Esophagus squamous epithelium (tissue), 5 donors: ENCODE measurements around the gene SLN. TPM values are rescaled to one million over a fixed set of nuclear protein-coding genes. Genes with fewer than 3 reads are reported as not detected.

Experiments
- DNase-seq: peaks from one replicate; lab custom pipeline; 2025; lab: John Stamatoyannopoulos, UW
- H3K27ac ChIP-seq, 4 donors: fragments of 200-600 bp; sonication (generic); one replicate each; pipeline ENCODE4 v1.5.1; 2016 to 2019; ENCODE audit warnings: mild to moderate bottlenecking in 1 of 4
- H3K27me3 ChIP-seq, 4 donors: fragments of 200-600 bp; sonication (generic); 1 replicate in 3 of 4; 2 replicates in 1 of 4; pipeline versions ENCODE4 v1.5.1 to v1.6.0; 2017 to 2021; ENCODE audit warnings: antibody characterized with exemption in 1 of 4
- H3K36me3 ChIP-seq, 3 donors: fragments of 200-600 bp; sonication (generic); one replicate each; pipeline ENCODE4 v1.5.1; 2016 to 2019
- H3K4me1 ChIP-seq, 3 donors: fragments of 200-600 bp; sonication (generic); one replicate each; pipeline ENCODE4 v1.5.1; 2017 to 2019
- H3K4me3 ChIP-seq, 4 donors: fragments of 200-600 bp; sonication (generic); 1 replicate in 3 of 4; 2 replicates in 1 of 4; pipeline ENCODE4 v1.5.1; 2016 to 2019; ENCODE audit warnings: mild to moderate bottlenecking in 2 of 4, moderate library complexity in 1 of 4
- H3K9me3 ChIP-seq, 3 donors: fragments of 200-600 bp; sonication (generic); one replicate each; pipeline ENCODE4 v1.5.1; 2016 to 2019
- CTCF ChIP-seq, 6 experiments: fragments of 450-650 bp in 4 of 6; fragments of 200-600 bp in 2 of 6; sonication (generic) in 2 of 6; IDR thresholded peaks; one replicate each; pipeline ENCODE4 v1.5.1; 2016 to 2019; ENCODE audit warnings: antibody characterized with exemption in 6 of 6, mild to moderate bottlenecking in 4 of 6, moderate library complexity in 4 of 6
- POLR2A ChIP-seq, 4 donors: fragments of 450-650 bp; IDR thresholded peaks; one replicate each; pipeline ENCODE4 v1.6.1; 2017; ENCODE audit warnings: antibody characterized with exemption in 4 of 4, mild to moderate bottlenecking in 4 of 4, moderate library complexity in 3 of 4
- WGBS, 2 donors: methylation state at CpG; one replicate each; pipeline ENCODE4 v1.1.5; 2018; 5-methylcytosine and 5-hydroxymethylcytosine counted together
- intact Hi-C: fragments of 100-400 bp; cut with DNase I; formaldehyde crosslinking; loops from one replicate; pipeline ENCODE4 v1.15.0; 2022
- total RNA-seq, 4 donors: library from RNA; depleted of rRNA; stranded (reverse); fragments of >200 nt; gene quantifications; one replicate each; pipeline ENCODE4 v1.1.0, GENCODE V29; 2016
- donor health status: DM: yes; HTN: yes; CAD: no.

The SLN gene
- total RNA-seq, 4 donors from 2014 or later = not detected

DNA sequence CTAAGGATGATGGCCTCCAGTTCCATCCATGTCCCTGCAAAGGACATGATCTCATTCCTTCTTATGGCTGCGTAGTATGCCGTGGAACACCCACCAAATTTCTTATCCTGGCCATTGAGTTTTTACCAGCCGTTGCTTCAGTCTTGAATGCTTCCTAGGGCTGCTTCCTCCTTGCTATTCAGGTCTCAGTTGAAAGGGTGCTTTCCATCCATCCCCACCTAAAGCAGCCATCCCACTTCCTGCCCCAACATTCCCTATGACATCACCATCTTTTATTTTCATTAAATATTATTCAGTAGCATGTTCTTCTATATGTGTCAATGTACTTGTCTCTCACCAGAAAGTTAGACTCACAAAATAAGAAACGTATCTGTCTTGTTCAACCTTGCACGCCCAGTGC lies 40.7 kb upstream of the SLN start:
- H3K9me3 ChIP-seq = no peaks in the 10 kb centered on the region
- intact Hi-C loops = no loop called here
- H3K27me3 ChIP-seq = no peaks in the 10 kb centered on the region
- H3K27ac ChIP-seq = no peak overlapping the region
- TF ChIP-seq POLR2A (IDR thresholded peaks at IDR 0.05) (no peak), CTCF (IDR thresholded peaks at IDR 0.05) (no peak)
- WGBS, 2 donors = 50 to 66% methylated on average over 5 of the region's 5 CpGs
- H3K36me3 ChIP-seq = no peaks in the 10 kb centered on the region
- H3K4me1 ChIP-seq = no peaks in the 10 kb centered on the region
- DNase-seq = no peak
- H3K4me3 ChIP-seq = no peak overlapping the region

- TF ChIP-seq CTCF (IDR thresholded peaks at IDR 0.05) = no peak
- TF ChIP-seq POLR2A (IDR thresholded peaks at IDR 0.05) = no peak
- 75 to 86% methylated on average over 9 of the region's 9 CpGs for WGBS, 2 donors
- H3K36me3 ChIP-seq = no peaks in the 10 kb centered on the region
- intact Hi-C loops = no loop called here
- H3K27ac ChIP-seq = no peak overlapping the region
- H3K4me3 ChIP-seq = no peak overlapping the region
- no peaks in the 10 kb centered on the region for H3K9me3 ChIP-seq
- no peaks in the 10 kb centered on the region for H3K4me1 ChIP-seq
- no peaks in the 10 kb centered on the region for H3K27me3 ChIP-seq
- no peak for DNase-seq
Measured at GRCh38 chr11:107751082-107751481, 39.2 kb upstream of the SLN start.

DNA sequence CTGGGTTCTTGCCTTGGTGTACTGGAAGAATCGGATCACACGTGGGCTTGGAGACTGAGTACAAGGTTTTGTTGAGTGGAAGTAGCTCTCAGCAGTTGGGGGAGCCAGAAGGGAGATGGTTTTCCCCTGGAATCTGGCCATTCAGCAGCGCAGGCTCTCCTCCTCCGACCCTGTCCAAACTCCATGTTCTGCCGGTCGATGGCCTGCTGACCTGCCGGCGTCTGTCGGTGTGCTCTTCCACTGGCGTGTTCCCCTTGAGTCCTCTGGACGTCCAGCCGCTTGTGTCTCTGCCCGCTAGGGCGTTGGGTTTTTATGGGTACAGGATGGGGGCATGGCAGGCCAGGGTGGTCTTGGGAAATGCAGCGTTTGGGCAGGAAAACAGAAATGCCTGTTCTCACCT lies 38.5 kb upstream of the SLN start:
- WGBS, 2 donors = 77 to 81% methylated on average over 3 to 13 of the region's 15 CpGs
- no peaks in the 10 kb centered on the region for H3K9me3 ChIP-seq
- H3K27ac ChIP-seq = no peak overlapping the region
- no peaks in the 10 kb centered on the region for H3K4me1 ChIP-seq
- intact Hi-C loops = no loop called here
- H3K27me3 ChIP-seq = no peaks in the 10 kb centered on the region
- no peaks in the 10 kb centered on the region for H3K36me3 ChIP-seq
- no peak for DNase-seq
- no peak overlapping the region for H3K4me3 ChIP-seq
- no peak for TF ChIP-seq POLR2A (IDR thresholded peaks at IDR 0.05)
- TF ChIP-seq CTCF (IDR thresholded peaks at IDR 0.05) = no peak

DNA sequence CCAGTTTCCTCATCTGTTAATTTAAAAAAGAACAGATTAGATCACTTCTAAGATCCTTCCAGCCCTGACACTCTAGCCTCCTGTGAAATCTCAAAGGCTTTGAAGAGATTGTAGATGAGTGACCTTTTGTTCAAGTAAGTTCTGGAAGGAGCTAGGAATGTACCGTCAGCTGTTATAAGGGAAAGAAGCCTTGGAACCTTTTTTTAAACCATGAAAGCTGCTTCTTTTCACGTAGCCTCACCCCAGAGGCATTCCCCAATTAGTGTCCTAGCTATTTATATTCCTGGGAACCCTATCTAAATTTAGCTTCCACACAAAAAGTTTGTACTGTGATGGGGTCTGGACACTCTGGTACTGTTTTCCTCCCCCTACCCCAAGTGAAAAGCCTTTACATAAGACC lies 35.8 kb upstream of the SLN start:
- no peaks in the 10 kb centered on the region for H3K4me1 ChIP-seq
- H3K4me3 ChIP-seq = no peak overlapping the region
- H3K27me3 ChIP-seq = peaks cover 0 to 6% (median 0%) of the 10 kb centered on the region in 4 donors
- 34 to 39% methylated on average over 2 of the region's 2 CpGs for WGBS, 2 donors
- intact Hi-C loops = no loop called here
- no peaks in the 10 kb centered on the region for H3K36me3 ChIP-seq
- no peak overlapping the region for H3K27ac ChIP-seq
- no peak for TF ChIP-seq POLR2A (IDR thresholded peaks at IDR 0.05)
- no peak for TF ChIP-seq CTCF (IDR thresholded peaks at IDR 0.05)
- H3K9me3 ChIP-seq = no peaks in the 10 kb centered on the region
- DNase-seq = no peak

DNA sequence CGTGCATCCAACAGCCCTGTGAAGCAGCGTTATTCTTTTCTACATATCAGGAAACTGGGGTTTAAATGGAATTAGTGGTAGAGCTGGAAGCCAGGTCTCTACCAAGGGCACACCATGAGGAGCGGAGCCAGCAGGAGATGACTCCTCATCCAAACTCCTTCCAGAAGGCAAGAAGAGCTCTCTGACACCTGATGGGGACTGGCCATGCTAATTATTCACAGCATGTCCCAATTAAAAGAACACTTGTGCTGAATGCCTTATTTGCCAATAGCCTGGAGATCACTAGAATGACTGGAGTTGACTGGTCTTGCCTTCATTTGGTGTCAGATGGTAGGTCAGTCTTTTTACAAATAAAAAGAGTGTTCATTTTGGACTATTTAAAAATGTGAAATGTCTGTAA lies 32.9 kb upstream of the SLN start:
- no peak overlapping the region for H3K27ac ChIP-seq
- H3K27me3 ChIP-seq = peaks cover 0 to 6% (median 0%) of the 10 kb centered on the region in 4 donors
- no peak for TF ChIP-seq POLR2A (IDR thresholded peaks at IDR 0.05)
- H3K4me1 ChIP-seq = no peaks in the 10 kb centered on the region
- no peaks in the 10 kb centered on the region for H3K36me3 ChIP-seq
- intact Hi-C loops = no loop called here
- no peak overlapping the region for H3K4me3 ChIP-seq
- 79 to 85% methylated on average over 3 of the region's 3 CpGs for WGBS, 2 donors
- H3K9me3 ChIP-seq = no peaks in the 10 kb centered on the region
- no peak for DNase-seq

- TF ChIP-seq CTCF (IDR thresholded peaks at IDR 0.05) = no peak
- TF ChIP-seq POLR2A (IDR thresholded peaks at IDR 0.05) = no peak
- H3K27me3 ChIP-seq = peaks cover 0 to 6% (median 0%) of the 10 kb centered on the region in 4 donors
- H3K27ac ChIP-seq = no peak overlapping the region
- WGBS, 2 donors = 40 to 49% methylated on average over 2 of the region's 3 CpGs
- no peak overlapping the region for H3K4me3 ChIP-seq
- H3K9me3 ChIP-seq = no peaks in the 10 kb centered on the region
- DNase-seq = no peak
- no peaks in the 10 kb centered on the region for H3K4me1 ChIP-seq
- intact Hi-C loops = no loop called here
- H3K36me3 ChIP-seq = no peaks in the 10 kb centered on the region
Measured at GRCh38 chr11:107743191-107743590, 31.3 kb upstream of the SLN start.
